Skeletal muscle tissue (tissue), 4 donors: ENCODE measurements around the gene TUBB4A. TPM values are rescaled to one million over a fixed set of nuclear protein-coding genes. Genes with fewer than 3 reads are reported as not detected.
"Not testable (repeated sequence)": the region's sequence is repeated elsewhere in the genome, so short reads cannot be mapped to it uniquely, and the experiment has no call there.

Experiments
- H3K27ac ChIP-seq: one replicate; pipeline ENCODE4 v1.7.0; 2013; ENCODE audit warnings: mild to moderate bottlenecking, low read depth, low read length, inconsistent platforms
- H3K27me3 ChIP-seq, 3 donors: one replicate each; pipeline ENCODE4 v1.7.0; 2013; ENCODE audit warnings: low read length in 3 of 3; ENCODE audit not compliant: control insufficient read depth in 3 of 3, insufficient read depth in 3 of 3
- H3K36me3 ChIP-seq, 3 donors: one replicate each; pipeline ENCODE4 v1.7.0; 2013; ENCODE audit warnings: low read length in 3 of 3; ENCODE audit not compliant: control insufficient read depth in 3 of 3, insufficient read depth in 3 of 3
- H3K4me1 ChIP-seq, 3 donors: one replicate each; pipeline ENCODE4 v1.7.0; 2013; ENCODE audit warnings: low read length in 3 of 3, mild to moderate bottlenecking in 3 of 3; ENCODE audit not compliant: control insufficient read depth in 3 of 3, insufficient read depth in 3 of 3
- H3K4me3 ChIP-seq, 3 donors: one replicate each; pipeline ENCODE4 v1.7.0; 2013; ENCODE audit warnings: low read length in 3 of 3
- H3K9ac ChIP-seq, 3 donors: one replicate each; pipeline ENCODE4 v1.7.0; 2013; ENCODE audit warnings: low read length in 3 of 3, mild to moderate bottlenecking in 3 of 3, moderate library complexity in 2 of 3, low read depth in 1 of 3
- H3K9me3 ChIP-seq, 3 donors: one replicate each; pipeline ENCODE4 v1.7.0; 2013; ENCODE audit warnings: low read length in 3 of 3; ENCODE audit not compliant: control insufficient read depth in 3 of 3
- total RNA-seq: library from RNA; depleted of rRNA; stranded (reverse); fragments of >200 nt; gene quantifications from one replicate; pipeline ENCODE4 v1.2.3, GENCODE V29; 2014
- donor health status: Osteomylitis.

The TUBB4A gene
- not detected for total RNA-seq

- Histone ChIP-seq H3K9me3 (no peaks in the 10 kb centered on the region), H3K4me1 (no peaks in the 10 kb centered on the region), H3K27me3 (peaks cover 20 to 37% (median 22%) of the 10 kb centered on the region in 3 donors), H3K27ac (no peak within 1 kb of the TSS), H3K9ac (peak within 1 kb of the TSS in 1 of 3 donors; percentile 40), H3K36me3 (no peaks in the 10 kb centered on the region), H3K4me3 (peak within 1 kb of the TSS in 1 of 3 donors; percentile 20)
Observed at GRCh38 chr19:6501740-6502648, at the start of gene TUBB4A. Gene TUBB4A (minus strand): TSS chr19:6502309. CDS start chr19:6502212, 97 bp downstream.

- no peaks in the 10 kb centered on the region for H3K4me1 ChIP-seq
- H3K36me3 ChIP-seq = no peaks in the 10 kb centered on the region
- no peak overlapping the region for H3K27ac ChIP-seq
- H3K9ac ChIP-seq = no peak overlapping the region
- H3K4me3 ChIP-seq = no peak overlapping the region
- no peaks in the 10 kb centered on the region for H3K27me3 ChIP-seq
- no peaks in the 10 kb centered on the region for H3K9me3 ChIP-seq
Observed at GRCh38 chr19:6551091-6551490, 49.0 kb upstream of the TUBB4A start.

GRCh38 chr19:6550679-6551078, 48.6 kb upstream of the TUBB4A start:
- H3K9me3 ChIP-seq, H3K9ac ChIP-seq, H3K4me1 ChIP-seq, H3K36me3 ChIP-seq, H3K27me3 ChIP-seq, H3K4me3 ChIP-seq, H3K27ac ChIP-seq: not testable (repeated sequence)

GRCh38 chr19:6543866-6544347, 41.8 kb upstream of the TUBB4A start:
- Histone ChIP-seq H3K36me3 (no peaks in the 10 kb centered on the region), H3K9me3 (no peaks in the 10 kb centered on the region), H3K9ac (no peak overlapping the region), H3K4me3 (no peak overlapping the region), H3K4me1 (no peaks in the 10 kb centered on the region), H3K27ac (no peak overlapping the region), H3K27me3 (peaks cover 0 to 7% (median 0%) of the 10 kb centered on the region in 3 donors)

DNA sequence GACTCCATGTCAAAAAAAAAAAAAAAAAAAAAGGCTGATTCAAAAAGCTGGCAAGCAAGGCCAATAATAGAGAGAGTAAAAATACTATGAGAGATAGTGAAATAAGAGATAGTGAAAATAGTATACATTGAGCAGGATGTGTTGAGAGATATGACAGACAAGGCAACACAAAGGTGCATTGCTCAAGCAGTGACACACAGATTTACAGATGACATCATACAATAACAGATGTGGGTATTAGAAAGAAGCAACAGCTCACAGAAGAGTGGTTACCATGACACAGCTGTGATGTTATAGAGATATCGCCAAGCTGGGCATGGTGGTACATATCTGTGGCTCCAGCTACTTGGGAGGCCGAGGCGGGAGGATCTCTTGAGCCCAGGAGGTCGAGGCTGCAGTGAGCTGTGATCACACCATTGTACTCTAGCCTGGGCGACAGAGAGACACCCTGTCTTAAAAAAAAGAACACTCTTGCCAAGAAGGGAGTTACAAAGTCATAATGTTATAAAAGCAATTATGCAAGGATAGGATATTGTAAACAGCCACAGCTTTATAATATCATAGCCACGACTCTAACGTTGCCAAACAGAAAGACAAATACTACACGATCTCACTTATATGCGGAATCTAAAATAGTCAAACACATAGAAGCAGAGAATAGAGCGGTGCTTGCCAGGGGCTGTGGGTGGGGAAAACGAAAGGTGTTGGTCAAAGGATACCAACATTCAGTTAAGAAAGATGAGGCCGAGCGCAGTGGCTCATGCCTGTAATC, 39.0 kb upstream of the TUBB4A start:
- H3K4me3 ChIP-seq = no peak overlapping the region
- H3K27ac ChIP-seq = no peak overlapping the region
- peaks cover 0 to 7% (median 0%) of the 10 kb centered on the region in 3 donors for H3K27me3 ChIP-seq
- H3K4me1 ChIP-seq = no peaks in the 10 kb centered on the region
- H3K9me3 ChIP-seq = no peaks in the 10 kb centered on the region
- H3K36me3 ChIP-seq = no peaks in the 10 kb centered on the region
- no peak overlapping the region for H3K9ac ChIP-seq

- Histone ChIP-seq H3K9me3 (no peaks in the 10 kb centered on the region), H3K27me3 (peaks cover 0 to 12% (median 0%) of the 10 kb centered on the region in 3 donors), H3K36me3 (no peaks in the 10 kb centered on the region), H3K9ac (no peak overlapping the region), H3K27ac (no peak overlapping the region), H3K4me3 (no peak overlapping the region), H3K4me1 (no peaks in the 10 kb centered on the region)
Observed at GRCh38 chr19:6539514-6539913, 37.4 kb upstream of the TUBB4A start.

GRCh38 chr19:6535558-6536137, 33.5 kb upstream of the TUBB4A start:
- Histone ChIP-seq H3K4me1 (peaks cover 7 to 13% (median 10%) of the 10 kb centered on the region in 3 donors), H3K27ac (no peak overlapping the region), H3K4me3 (no peak overlapping the region), H3K9me3 (no peaks in the 10 kb centered on the region), H3K36me3 (no peaks in the 10 kb centered on the region), H3K27me3 (peaks cover 11 to 30% (median 14%) of the 10 kb centered on the region in 3 donors), H3K9ac (no peak overlapping the region)

DNA sequence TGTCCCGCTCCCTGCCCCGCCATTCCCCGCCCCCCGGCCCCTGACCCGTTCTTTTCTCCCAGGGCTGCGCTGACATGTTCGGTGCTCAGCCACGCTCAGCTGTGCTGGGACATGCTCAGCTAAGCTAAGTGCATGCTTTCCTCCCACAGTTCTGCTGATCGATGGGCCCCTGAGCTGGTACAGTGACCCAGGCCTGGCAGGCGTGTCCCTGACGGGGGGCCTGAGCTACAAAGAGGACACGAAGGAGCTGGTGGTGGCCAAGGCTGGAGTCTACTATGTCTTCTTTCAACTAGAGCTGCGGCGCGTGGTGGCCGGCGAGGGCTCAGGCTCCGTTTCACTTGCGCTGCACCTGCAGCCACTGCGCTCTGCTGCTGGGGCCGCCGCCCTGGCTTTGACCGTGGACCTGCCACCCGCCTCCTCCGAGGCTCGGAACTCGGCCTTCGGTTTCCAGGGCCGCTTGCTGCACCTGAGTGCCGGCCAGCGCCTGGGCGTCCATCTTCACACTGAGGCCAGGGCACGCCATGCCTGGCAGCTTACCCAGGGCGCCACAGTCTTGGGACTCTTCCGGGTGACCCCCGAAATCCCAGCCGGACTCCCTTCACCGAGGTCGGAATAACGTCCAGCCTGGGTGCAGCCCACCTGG, 32.5 kb upstream of the TUBB4A start:
- no peaks in the 10 kb centered on the region for H3K36me3 ChIP-seq
- H3K9me3 ChIP-seq = no peaks in the 10 kb centered on the region
- no peak overlapping the region for H3K4me3 ChIP-seq
- peaks cover 11 to 30% (median 14%) of the 10 kb centered on the region in 3 donors for H3K27me3 ChIP-seq
- peaks cover 7 to 24% (median 21%) of the 10 kb centered on the region in 3 donors for H3K4me1 ChIP-seq
- no peak overlapping the region for H3K9ac ChIP-seq
- no peak overlapping the region for H3K27ac ChIP-seq

GRCh38 chr19:6533746-6534418, 31.8 kb upstream of the TUBB4A start:
- Histone ChIP-seq H3K4me3 (no peak overlapping the region), H3K27me3 (peaks cover 11 to 27% (median 14%) of the 10 kb centered on the region in 3 donors), H3K36me3 (no peaks in the 10 kb centered on the region), H3K4me1 (peaks cover 7 to 31% (median 27%) of the 10 kb centered on the region in 3 donors), H3K9me3 (no peaks in the 10 kb centered on the region), H3K9ac (no peak overlapping the region), H3K27ac (no peak overlapping the region)
